ENCODE data around the gene HERC2.

Gene HERC2

GRCh38 chr15:28116521-28117431, 205.2 kb downstream of the HERC2 start:
- no peak for DNase-seq (ENCODE audit: extremely low read depth in 1 of 2, low read depth in 1 of 2)

GRCh38 chr15:28115871-28116270, 206.1 kb downstream of the HERC2 start:
- DNase-seq (ENCODE audit: extremely low read depth in 1 of 2, low read depth in 1 of 2) = no peak

- no peak for DNase-seq (ENCODE audit: extremely low read depth in 1 of 2, low read depth in 1 of 2)
Observed at GRCh38 chr15:28114721-28115622, 207.0 kb downstream of the HERC2 start.

- no peak for DNase-seq (ENCODE audit: extremely low read depth in 1 of 2, low read depth in 1 of 2)
Observed at GRCh38 chr15:28114114-28114455, 207.9 kb downstream of the HERC2 start.

- DNase-seq (ENCODE audit: extremely low read depth in 1 of 2, low read depth in 1 of 2) = no peak
Observed at GRCh38 chr15:28113394-28114113, 208.4 kb downstream of the HERC2 start.

- no peak for DNase-seq (ENCODE audit: extremely low read depth in 1 of 2, low read depth in 1 of 2)
Observed at GRCh38 chr15:28112962-28113361, 209.0 kb downstream of the HERC2 start.

GRCh38 chr15:28112101-28112760, 209.7 kb downstream of the HERC2 start:
- no peak for DNase-seq (ENCODE audit: extremely low read depth in 1 of 2, low read depth in 1 of 2)

- no peak for DNase-seq (ENCODE audit: extremely low read depth in 1 of 2, low read depth in 1 of 2)
Observed at GRCh38 chr15:28111543-28111942, 210.4 kb downstream of the HERC2 start.

- DNase-seq (ENCODE audit: extremely low read depth in 1 of 2, low read depth in 1 of 2) = no peak
Observed at GRCh38 chr15:28110481-28110881, 211.5 kb downstream of the HERC2 start.

GRCh38 chr15:28109626-28110455, 212.1 kb downstream of the HERC2 start:
- no peak for DNase-seq (ENCODE audit: extremely low read depth in 1 of 2, low read depth in 1 of 2)

- DNase-seq (ENCODE audit: extremely low read depth in 1 of 2, low read depth in 1 of 2) = no peak
Observed at GRCh38 chr15:28107904-28108275, 214.1 kb downstream of the HERC2 start.

- no peak for DNase-seq (ENCODE audit: extremely low read depth in 1 of 2, low read depth in 1 of 2)
Observed at GRCh38 chr15:28107111-28107903, 214.7 kb downstream of the HERC2 start.

GRCh38 chr15:28106294-28107110, 215.5 kb downstream of the HERC2 start:
- no peak for DNase-seq (ENCODE audit: extremely low read depth in 1 of 2, low read depth in 1 of 2)

- DNase-seq (ENCODE audit: extremely low read depth in 1 of 2, low read depth in 1 of 2) = no peak
Observed at GRCh38 chr15:28105793-28106192, 216.2 kb downstream of the HERC2 start.

GRCh38 chr15:28105224-28105791, 216.7 kb downstream of the HERC2 start:
- no peak for DNase-seq (ENCODE audit: extremely low read depth in 1 of 2, low read depth in 1 of 2)

- DNase-seq (ENCODE audit: extremely low read depth in 1 of 2, low read depth in 1 of 2) = no peak
Observed at GRCh38 chr15:28104326-28104725, 217.7 kb downstream of the HERC2 start.

- no peak for DNase-seq (ENCODE audit: extremely low read depth in 1 of 2, low read depth in 1 of 2)
Observed at GRCh38 chr15:28103831-28104230, 218.1 kb downstream of the HERC2 start.

- DNase-seq (ENCODE audit: extremely low read depth in 1 of 2, low read depth in 1 of 2) = no peak
Observed at GRCh38 chr15:28101983-28102441, 220.0 kb downstream of the HERC2 start.
